GM12864 (cell line): Measurements from ENCODE around the gene RERE.

Experiments
- DNase-seq: peaks from one replicate; pipeline ENCODE4 v3.0.0-alpha.2; 2011; ENCODE audit warnings: low read depth
- H3K4me3 ChIP-seq: 2 replicates; pipeline ENCODE4 v1.5.1; 2011; ENCODE audit warnings: mild to moderate bottlenecking, low read depth, low read length, control low read depth
- TF ChIP-seq, protein P1 (sequence below): IDR thresholded peaks from 2 replicates; pipeline ENCODE4 v1.5.1; 2011; ENCODE audit warnings: low read depth, mild to moderate bottlenecking, moderate library complexity, low read length, control low read depth, inconsistent platforms; ENCODE audit errors: missing control alignments

RERE gene

DNA sequence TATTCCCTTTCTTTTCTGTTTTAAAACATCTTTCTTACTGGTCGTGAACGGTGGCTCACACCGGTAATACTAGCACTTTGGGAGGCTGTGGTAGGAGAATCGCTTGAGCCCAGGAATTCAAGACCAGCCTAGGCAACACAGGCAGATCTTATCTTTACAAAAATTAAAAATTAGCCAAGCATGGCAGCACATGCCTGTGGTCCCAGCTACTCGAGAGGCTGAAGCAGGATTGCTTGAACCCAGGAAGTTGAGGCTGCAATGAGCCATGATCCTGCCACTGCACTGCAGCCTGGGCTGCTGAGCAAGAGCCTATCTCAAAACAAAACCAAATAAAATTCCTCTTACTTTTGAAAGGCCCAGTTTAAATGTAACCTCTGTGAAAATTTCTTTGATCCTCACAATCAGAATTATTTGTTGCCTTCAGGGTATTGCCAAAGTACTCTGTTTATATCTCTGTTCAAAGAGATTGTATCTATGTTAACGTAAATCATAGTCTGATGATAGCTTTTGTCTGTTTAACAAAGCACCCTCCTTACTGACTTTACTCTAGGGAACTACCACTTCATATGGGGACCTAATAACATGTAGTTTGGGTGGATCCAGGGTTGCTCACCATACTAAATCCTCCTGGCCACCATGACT lies 71.6 kb downstream of the RERE start:
- H3K4me3 ChIP-seq, result no peak overlapping the region
- TF ChIP-seq, protein P1, sequence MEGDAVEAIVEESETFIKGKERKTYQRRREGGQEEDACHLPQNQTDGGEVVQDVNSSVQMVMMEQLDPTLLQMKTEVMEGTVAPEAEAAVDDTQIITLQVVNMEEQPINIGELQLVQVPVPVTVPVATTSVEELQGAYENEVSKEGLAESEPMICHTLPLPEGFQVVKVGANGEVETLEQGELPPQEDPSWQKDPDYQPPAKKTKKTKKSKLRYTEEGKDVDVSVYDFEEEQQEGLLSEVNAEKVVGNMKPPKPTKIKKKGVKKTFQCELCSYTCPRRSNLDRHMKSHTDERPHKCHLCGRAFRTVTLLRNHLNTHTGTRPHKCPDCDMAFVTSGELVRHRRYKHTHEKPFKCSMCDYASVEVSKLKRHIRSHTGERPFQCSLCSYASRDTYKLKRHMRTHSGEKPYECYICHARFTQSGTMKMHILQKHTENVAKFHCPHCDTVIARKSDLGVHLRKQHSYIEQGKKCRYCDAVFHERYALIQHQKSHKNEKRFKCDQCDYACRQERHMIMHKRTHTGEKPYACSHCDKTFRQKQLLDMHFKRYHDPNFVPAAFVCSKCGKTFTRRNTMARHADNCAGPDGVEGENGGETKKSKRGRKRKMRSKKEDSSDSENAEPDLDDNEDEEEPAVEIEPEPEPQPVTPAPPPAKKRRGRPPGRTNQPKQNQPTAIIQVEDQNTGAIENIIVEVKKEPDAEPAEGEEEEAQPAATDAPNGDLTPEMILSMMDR, result no peak
- no peak for DNase-seq

DNA sequence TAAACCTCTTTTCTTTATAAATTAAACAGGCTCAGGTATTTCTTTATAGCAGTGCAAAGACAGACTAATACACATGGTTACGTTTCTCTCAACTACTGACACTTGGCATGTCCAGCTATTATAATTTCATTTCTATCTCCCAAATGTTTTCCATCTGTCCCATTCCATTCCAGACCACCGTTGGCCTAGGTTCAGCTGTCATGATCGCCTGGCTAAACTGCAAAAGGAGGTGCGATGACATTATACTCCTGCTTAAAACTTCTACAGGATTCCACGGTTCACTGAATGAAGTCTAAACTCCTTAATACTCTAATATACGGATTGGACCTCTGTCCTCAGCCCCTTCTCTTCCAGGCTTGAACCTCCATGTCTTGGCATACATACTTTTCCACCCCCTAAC lies 72.1 kb downstream of the RERE start:
- TF ChIP-seq, protein P1, result no peak
- H3K4me3 ChIP-seq, result no peak overlapping the region
- DNase-seq, result no peak

DNA sequence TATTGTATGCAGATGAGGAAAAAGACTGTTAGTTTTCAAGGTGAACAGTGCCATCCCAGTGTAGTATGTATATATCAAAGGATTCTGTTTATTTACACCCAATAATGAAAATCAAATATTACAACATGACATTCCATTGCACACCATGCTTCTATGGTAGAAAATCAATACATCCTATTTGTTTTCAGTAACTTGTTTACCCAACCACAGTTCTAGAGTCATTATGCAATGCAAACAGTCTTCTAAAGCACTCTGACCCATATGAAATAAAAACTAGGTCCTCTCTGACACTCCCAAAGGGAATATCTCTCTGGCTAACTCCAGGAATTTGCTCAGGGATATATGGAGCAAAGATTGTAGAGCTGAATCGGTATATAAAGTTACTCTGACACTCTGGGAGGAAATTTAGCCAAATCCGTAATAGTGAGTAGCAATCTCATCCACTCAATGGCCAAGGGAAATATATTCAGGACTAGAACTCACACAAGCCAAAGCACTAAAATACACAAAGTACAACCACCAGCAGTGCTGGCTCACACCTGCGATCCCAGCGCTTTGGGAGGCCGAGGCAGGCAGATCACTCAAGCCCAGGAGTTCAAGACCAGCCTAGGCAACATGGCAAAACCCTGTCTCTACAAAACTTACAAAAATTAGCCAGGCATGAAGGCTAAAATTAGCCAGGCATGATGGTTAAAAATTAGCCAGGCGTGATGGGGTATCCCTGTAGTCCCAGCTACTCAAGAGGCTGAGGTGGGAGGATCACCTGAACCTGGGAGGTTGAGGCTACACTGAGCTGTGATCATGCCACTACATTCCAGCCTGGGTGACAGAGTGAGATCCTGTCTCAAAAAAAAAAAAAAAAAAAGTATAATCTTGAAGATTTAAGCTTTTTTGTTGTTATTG lies 75.2 kb downstream of the RERE start:
- H3K4me3 ChIP-seq, result no peak overlapping the region
- no peak for DNase-seq
- TF ChIP-seq, protein P1, result no peak

DNA sequence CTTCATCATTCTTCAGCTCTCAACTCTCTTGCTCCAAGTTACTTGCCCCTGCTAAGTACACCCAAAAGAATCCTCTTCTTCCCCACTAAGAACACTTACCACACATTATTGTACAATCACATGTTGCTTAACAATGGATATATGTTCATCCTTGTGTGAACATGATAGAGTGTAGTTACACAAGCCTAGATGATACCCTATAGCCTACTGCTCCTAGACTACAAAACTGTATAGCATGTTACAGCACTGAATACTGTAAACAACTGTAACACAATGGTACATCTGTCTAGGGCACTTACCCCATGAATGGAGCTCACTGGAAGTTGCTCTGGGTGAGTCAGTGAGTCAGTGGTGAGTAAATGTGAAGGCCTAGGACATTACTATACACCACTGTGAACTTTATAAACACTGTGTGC lies 77.4 kb downstream of the RERE start:
- H3K4me3 ChIP-seq, result no peak overlapping the region
- TF ChIP-seq, protein P1, result no peak
- no peak for DNase-seq

DNA sequence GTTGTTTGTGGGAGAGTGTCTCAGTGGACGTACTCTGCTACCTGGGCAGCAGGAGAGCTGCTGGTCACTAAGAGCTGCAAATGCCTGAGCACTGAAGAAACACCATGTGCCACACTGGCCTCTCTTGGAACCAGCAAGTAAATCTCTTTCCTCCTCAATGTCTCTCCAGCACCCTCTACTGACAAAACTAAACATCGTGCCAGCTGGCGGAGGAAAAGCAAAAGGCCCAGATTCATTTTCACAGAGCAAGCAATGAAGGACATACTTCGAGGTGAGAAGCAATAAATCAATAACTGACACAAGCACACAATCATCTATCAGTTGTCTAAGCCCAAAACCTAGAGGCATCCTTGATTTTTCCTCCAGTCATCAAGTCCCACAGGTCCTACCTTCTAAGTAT lies 78.1 kb downstream of the RERE start:
- DNase-seq, result no peak

DNA sequence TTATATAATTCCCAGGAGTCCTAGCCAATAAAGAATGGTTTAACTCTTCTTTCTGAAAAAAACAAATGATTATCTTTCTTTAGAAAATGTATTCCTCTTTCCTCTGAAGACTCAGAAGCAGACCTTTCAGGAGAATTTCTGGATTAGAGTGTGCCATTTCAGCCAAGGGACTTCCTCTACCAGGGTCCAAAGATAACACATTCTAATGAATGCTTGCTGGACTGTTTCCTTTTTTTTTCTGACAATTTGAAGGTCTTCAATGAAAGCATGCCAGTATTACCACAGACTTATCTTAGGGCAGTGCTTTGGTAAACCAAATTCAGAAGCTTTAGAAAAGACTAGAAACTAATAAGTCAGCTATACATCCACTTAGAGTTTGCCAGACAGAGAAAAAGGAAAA lies 80.5 kb downstream of the RERE start:
- TF ChIP-seq, protein P1, result no peak
- DNase-seq, result no peak
- no peak overlapping the region for H3K4me3 ChIP-seq

More for the DNA sequence above, 78.1 kb downstream of the RERE start:
- TF ChIP-seq, protein P1, result peak; percentile 27
- H3K4me3 ChIP-seq, result no peak overlapping the region
